ENCODE results near the gene ANXA6.

Gene ANXA6

GRCh38 chr5:151115272-151115905 lies 42.2 kb downstream of the ANXA6 start:
- peak; percentile 13 for DNase-seq (ENCODE audit: low read depth, low spot score)
- peaks cover 78% of the 10 kb centered on the region for H3K36me3 ChIP-seq (ENCODE audit: insufficient read depth, insufficient read length, low read length)
- TF ChIP-seq ZNF274 (IDR thresholded peaks at IDR 0.05; ENCODE audit: low read depth, low read length), result no peak
- no peak for TF ChIP-seq SUZ12 (IDR thresholded peaks at IDR 0.05; ENCODE audit: extremely low read depth, insufficient read depth, insufficient read length)
- no peak for TF ChIP-seq YY1 (IDR thresholded peaks at IDR 0.05; ENCODE audit: insufficient read depth, insufficient read length)

GRCh38 chr5:151113651-151114050 lies 43.9 kb downstream of the ANXA6 start:
- Histone ChIP-seq H3K4me3 (ENCODE audit: insufficient read length, low read depth) (no peak overlapping the region), H3K36me3 (ENCODE audit: insufficient read depth, insufficient read length, low read length) (peaks cover 79% of the 10 kb centered on the region), H3K9ac (ENCODE audit: insufficient read length, low read depth) (no peak overlapping the region), H3K4me1 (ENCODE audit: insufficient read depth, insufficient read length) (no peaks in the 10 kb centered on the region), H3K27me3 (ENCODE audit: insufficient read depth, insufficient read length) (no peaks in the 10 kb centered on the region), H3K9me3 (ENCODE audit: insufficient read depth, low read length) (no peaks in the 10 kb centered on the region)
- DNase-seq (ENCODE audit: low read depth, low spot score), result no peak
- TF ChIP-seq SUZ12 (IDR thresholded peaks at IDR 0.05; ENCODE audit: extremely low read depth, insufficient read depth, insufficient read length) (no peak), ZNF274 (IDR thresholded peaks at IDR 0.05; ENCODE audit: low read depth, low read length) (no peak), YY1 (IDR thresholded peaks at IDR 0.05; ENCODE audit: insufficient read depth, insufficient read length) (no peak)

More at GRCh38 chr5:151115272-151115905, 42.2 kb downstream of the ANXA6 start:
- H3K4me1 ChIP-seq (ENCODE audit: insufficient read depth, insufficient read length), result no peaks in the 10 kb centered on the region
- no peak overlapping the region for H3K9ac ChIP-seq (ENCODE audit: insufficient read length, low read depth)
- no peaks in the 10 kb centered on the region for H3K9me3 ChIP-seq (ENCODE audit: insufficient read depth, low read length)
- no peak overlapping the region for H3K4me3 ChIP-seq (ENCODE audit: insufficient read length, low read depth)
- H3K27me3 ChIP-seq (ENCODE audit: insufficient read depth, insufficient read length), result no peaks in the 10 kb centered on the region

- no peaks in the 10 kb centered on the region for H3K27me3 ChIP-seq (ENCODE audit: insufficient read depth, insufficient read length)
- H3K4me3 ChIP-seq (ENCODE audit: insufficient read length, low read depth), result no peak overlapping the region
These were observed 46.6 kb downstream of the ANXA6 start for GRCh38 chr5:151110992-151111391.

GRCh38 chr5:151110122-151110681 lies 47.4 kb downstream of the ANXA6 start:
- no peaks in the 10 kb centered on the region for H3K9me3 ChIP-seq (ENCODE audit: insufficient read depth, low read length)
- TF ChIP-seq SUZ12 (IDR thresholded peaks at IDR 0.05; ENCODE audit: extremely low read depth, insufficient read depth, insufficient read length), result no peak
- TF ChIP-seq YY1 (IDR thresholded peaks at IDR 0.05; ENCODE audit: insufficient read depth, insufficient read length), result no peak
- TF ChIP-seq ZNF274 (IDR thresholded peaks at IDR 0.05; ENCODE audit: low read depth, low read length), result no peak
- no peaks in the 10 kb centered on the region for H3K4me1 ChIP-seq (ENCODE audit: insufficient read depth, insufficient read length)
- DNase-seq (ENCODE audit: low read depth, low spot score), result no peak
- no peak overlapping the region for H3K4me3 ChIP-seq (ENCODE audit: insufficient read length, low read depth)
- peaks cover 85% of the 10 kb centered on the region for H3K36me3 ChIP-seq (ENCODE audit: insufficient read depth, insufficient read length, low read length)
- H3K27me3 ChIP-seq (ENCODE audit: insufficient read depth, insufficient read length), result no peaks in the 10 kb centered on the region
- H3K9ac ChIP-seq (ENCODE audit: insufficient read length, low read depth), result no peak overlapping the region

More at GRCh38 chr5:151110992-151111391, 46.6 kb downstream of the ANXA6 start:
- Histone ChIP-seq H3K36me3 (ENCODE audit: insufficient read depth, insufficient read length, low read length) (peaks cover 83% of the 10 kb centered on the region), H3K4me1 (ENCODE audit: insufficient read depth, insufficient read length) (no peaks in the 10 kb centered on the region), H3K9ac (ENCODE audit: insufficient read length, low read depth) (no peak overlapping the region), H3K9me3 (ENCODE audit: insufficient read depth, low read length) (no peaks in the 10 kb centered on the region)
- no peak for DNase-seq (ENCODE audit: low read depth, low spot score)
- TF ChIP-seq ZNF274 (IDR thresholded peaks at IDR 0.05; ENCODE audit: low read depth, low read length), result no peak
- no peak for TF ChIP-seq YY1 (IDR thresholded peaks at IDR 0.05; ENCODE audit: insufficient read depth, insufficient read length)
- TF ChIP-seq SUZ12 (IDR thresholded peaks at IDR 0.05; ENCODE audit: extremely low read depth, insufficient read depth, insufficient read length), result no peak

GRCh38 chr5:151108566-151108965 lies 49.0 kb downstream of the ANXA6 start:
- Histone ChIP-seq H3K9me3 (ENCODE audit: insufficient read depth, low read length) (no peaks in the 10 kb centered on the region), H3K4me3 (ENCODE audit: insufficient read length, low read depth) (no peak overlapping the region), H3K27me3 (ENCODE audit: insufficient read depth, insufficient read length) (no peaks in the 10 kb centered on the region), H3K4me1 (ENCODE audit: insufficient read depth, insufficient read length) (no peaks in the 10 kb centered on the region), H3K9ac (ENCODE audit: insufficient read length, low read depth) (no peak overlapping the region), H3K36me3 (ENCODE audit: insufficient read depth, insufficient read length, low read length) (peaks cover 92% of the 10 kb centered on the region)
- TF ChIP-seq ZNF274 (IDR thresholded peaks at IDR 0.05; ENCODE audit: low read depth, low read length), result no peak
- TF ChIP-seq YY1 (IDR thresholded peaks at IDR 0.05; ENCODE audit: insufficient read depth, insufficient read length), result no peak
- no peak for TF ChIP-seq SUZ12 (IDR thresholded peaks at IDR 0.05; ENCODE audit: extremely low read depth, insufficient read depth, insufficient read length)
- DNase-seq (ENCODE audit: low read depth, low spot score), result no peak

- Histone ChIP-seq H3K9me3 (ENCODE audit: insufficient read depth, low read length) (no peaks in the 10 kb centered on the region), H3K27me3 (ENCODE audit: insufficient read depth, insufficient read length) (no peaks in the 10 kb centered on the region), H3K4me3 (ENCODE audit: insufficient read length, low read depth) (no peak overlapping the region), H3K36me3 (ENCODE audit: insufficient read depth, insufficient read length, low read length) (peaks cover 95% of the 10 kb centered on the region), H3K9ac (ENCODE audit: insufficient read length, low read depth) (no peak overlapping the region), H3K4me1 (ENCODE audit: insufficient read depth, insufficient read length) (no peaks in the 10 kb centered on the region)
- no peak for TF ChIP-seq YY1 (IDR thresholded peaks at IDR 0.05; ENCODE audit: insufficient read depth, insufficient read length)
- TF ChIP-seq ZNF274 (IDR thresholded peaks at IDR 0.05; ENCODE audit: low read depth, low read length), result no peak
- TF ChIP-seq SUZ12 (IDR thresholded peaks at IDR 0.05; ENCODE audit: extremely low read depth, insufficient read depth, insufficient read length), result no peak
- no peak for DNase-seq (ENCODE audit: low read depth, low spot score)
These were observed 49.6 kb downstream of the ANXA6 start for GRCh38 chr5:151107738-151108520.

GRCh38 chr5:151107084-151107483 lies 50.5 kb downstream of the ANXA6 start:
- no peak for DNase-seq (ENCODE audit: low read depth, low spot score)
- Histone ChIP-seq H3K9ac (ENCODE audit: insufficient read length, low read depth) (no peak overlapping the region), H3K9me3 (ENCODE audit: insufficient read depth, low read length) (no peaks in the 10 kb centered on the region), H3K4me3 (ENCODE audit: insufficient read length, low read depth) (no peak overlapping the region), H3K27me3 (ENCODE audit: insufficient read depth, insufficient read length) (no peaks in the 10 kb centered on the region), H3K36me3 (ENCODE audit: insufficient read depth, insufficient read length, low read length) (peaks cover 97% of the 10 kb centered on the region), H3K4me1 (ENCODE audit: insufficient read depth, insufficient read length) (no peaks in the 10 kb centered on the region)
- TF ChIP-seq ZNF274 (IDR thresholded peaks at IDR 0.05; ENCODE audit: low read depth, low read length) (no peak), SUZ12 (IDR thresholded peaks at IDR 0.05; ENCODE audit: extremely low read depth, insufficient read depth, insufficient read length) (no peak), YY1 (IDR thresholded peaks at IDR 0.05; ENCODE audit: insufficient read depth, insufficient read length) (no peak)

Data from NT2/D1 (cell line).